CD4-positive, alpha-beta T cell treated with Interleukin-21 for 1 hour (primary cell): Measurements from ENCODE around the gene PSMD5.

Experiments used
- DNase-seq: peaks from one replicate; pipeline ENCODE4 v3.0.0-alpha.2; 2020

PSMD5 gene

DNA sequence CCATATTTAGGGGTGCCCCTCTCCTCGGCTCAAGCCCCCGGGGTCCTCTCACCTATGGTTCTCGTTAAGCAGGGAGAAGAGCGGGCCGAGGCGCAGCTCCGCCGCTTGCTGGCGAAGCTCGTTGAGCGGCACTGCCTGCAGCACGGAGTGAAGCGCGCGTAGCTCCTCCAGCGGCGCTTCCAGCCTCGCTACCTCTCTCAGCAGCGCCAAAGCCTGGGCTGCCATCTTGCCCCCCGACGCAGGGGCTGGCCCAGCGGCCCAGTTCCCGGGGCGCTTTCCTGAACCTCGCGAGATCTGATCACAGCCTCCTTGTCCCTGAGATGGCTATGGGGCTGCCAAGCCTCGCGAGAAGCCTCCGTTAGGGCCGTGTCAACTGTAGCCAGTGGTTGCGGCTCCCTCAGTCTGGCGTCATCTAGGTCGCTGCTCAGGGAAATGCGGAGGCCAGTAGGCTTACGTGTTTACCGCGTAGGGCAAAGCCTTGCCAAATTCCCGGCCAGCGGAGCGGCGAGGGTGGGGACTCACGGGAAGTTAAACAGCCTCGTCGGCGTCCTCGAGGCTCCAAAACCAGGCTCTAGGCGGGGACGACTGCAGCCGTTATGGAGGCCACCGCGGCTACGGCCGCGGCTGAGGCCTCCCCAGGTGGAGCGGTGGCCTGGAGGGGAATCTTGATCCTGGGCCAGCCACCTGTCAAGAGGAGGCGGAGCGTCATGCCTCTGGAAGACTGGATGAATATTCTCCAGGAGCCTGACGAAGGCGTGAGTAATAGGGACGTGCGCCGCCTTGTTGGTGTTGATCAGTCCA is at the start of gene PSMD5:
Gene PSMD5, minus strand, starts transcription at position 238 of the 801 bp plus-strand sequence. Its CDS starts 13 bp downstream, at position 225.
- peak; percentile 99 for DNase-seq

DNA sequence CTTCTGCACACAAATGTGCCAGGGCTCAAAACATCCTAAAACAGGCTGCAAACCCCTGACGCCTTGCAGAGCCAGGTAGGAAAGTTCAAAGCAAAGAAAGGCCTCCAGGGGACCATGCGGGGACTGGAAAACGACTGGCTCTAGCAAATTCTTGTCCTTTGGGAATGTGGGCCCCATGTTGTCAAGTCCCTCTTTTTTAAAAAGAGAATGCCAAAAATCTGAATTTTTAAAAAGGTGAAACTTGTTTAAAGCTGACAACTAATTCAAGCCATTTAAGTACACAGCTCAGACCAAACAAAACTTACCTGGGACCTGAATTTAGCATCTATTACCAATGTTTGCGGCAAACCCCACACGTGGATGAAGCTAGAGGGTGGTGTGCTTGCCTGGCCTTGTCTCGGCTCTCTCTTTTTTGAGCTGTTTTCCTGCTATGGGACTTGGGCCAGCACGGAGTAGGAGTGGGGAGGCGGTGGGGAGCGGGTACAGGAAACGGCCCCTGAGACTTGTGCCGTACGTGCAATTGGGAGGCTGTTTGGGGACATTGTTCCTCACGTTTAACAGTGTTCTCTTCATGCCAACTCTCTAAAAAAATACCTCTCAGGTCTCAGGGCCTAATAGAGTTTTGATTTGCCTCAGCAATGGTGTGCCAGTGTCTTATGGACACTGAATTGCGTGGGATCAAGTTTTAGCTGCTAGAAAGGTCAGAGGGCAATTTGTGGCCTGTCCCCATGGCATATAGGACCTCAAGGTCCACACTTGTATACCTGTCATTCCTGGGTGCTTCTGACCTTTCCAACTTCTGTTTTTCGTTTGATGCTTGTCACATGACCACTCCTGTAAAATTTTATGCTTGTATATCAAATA is 49.4 kb upstream of the PSMD5 start:
- DNase-seq, result peak; percentile 41

DNA sequence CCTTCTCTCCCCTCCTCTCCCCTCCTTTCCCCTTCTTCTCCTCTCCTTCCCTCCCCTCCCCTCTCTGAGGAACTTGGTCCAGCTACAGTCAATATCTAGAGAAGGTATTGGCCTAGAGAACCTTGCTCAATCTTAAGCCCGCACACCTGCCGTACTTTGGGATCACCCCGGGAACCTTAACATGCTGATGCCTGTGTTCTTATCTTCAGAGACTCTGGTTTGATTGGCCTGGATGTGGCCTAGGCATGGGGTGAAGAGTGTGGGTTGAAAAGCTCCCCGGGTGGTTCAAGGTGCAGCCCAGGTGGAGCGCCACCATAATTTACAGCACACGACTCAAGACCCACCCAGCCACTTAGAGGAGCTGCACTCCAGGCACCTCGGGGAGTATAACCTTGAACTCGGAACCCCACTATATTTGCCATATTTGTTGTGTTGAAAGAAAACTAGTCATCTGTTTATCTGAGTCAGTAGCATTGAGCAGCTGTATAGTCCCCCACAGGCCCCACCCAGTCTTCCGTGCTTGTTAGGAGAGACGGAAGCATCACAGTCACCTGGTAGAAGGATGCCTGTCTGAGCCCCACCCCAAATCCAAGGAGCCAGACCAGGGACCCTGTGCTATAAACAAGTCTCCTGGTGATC is 48.6 kb upstream of the PSMD5 start:
- DNase-seq, result peak; percentile 62

DNA sequence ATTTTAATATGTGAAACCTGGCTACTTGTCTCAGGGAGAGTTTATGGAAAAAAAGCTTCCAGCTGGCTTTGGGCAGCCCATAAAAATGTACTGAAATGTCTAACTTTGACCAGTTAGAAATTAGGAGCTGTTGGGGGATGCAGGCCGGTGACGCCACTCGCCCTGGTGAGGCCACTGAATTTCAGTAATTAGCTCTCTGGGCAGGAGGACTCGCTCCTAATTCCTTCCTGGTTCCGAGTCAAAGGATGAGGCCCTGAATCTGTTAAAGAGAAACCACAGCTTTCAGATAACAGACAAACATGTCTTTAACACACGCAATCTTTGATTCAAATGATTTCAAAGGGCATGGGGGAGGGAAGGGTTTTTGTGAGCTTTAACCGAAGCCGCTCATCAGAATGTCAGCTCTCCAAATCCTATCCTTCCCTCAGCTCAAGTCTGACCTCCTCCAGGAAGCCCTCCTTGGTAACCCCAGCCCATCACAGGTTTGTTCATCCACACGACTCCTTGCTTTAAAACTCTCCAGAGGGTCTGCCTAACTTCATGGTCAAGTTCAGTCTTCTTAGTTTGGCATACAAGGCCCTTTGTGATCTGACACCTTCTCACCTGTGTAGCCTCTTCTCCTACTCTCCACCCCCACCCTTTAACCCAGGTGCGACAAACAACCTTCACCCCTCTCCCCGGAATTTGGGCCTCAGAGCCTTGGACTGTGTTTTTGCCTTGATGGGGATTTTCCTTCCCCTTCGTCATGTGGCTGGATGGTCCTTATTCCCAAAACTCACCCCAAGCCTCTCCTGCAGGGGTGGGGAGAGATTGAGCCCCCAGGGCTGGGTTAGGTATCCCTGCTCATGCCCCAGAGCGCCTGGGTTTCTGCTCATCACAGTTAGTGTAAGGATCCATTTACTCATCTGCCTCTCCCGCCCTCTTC is 47.9 kb upstream of the PSMD5 start:
- peak; percentile 73 for DNase-seq

DNA sequence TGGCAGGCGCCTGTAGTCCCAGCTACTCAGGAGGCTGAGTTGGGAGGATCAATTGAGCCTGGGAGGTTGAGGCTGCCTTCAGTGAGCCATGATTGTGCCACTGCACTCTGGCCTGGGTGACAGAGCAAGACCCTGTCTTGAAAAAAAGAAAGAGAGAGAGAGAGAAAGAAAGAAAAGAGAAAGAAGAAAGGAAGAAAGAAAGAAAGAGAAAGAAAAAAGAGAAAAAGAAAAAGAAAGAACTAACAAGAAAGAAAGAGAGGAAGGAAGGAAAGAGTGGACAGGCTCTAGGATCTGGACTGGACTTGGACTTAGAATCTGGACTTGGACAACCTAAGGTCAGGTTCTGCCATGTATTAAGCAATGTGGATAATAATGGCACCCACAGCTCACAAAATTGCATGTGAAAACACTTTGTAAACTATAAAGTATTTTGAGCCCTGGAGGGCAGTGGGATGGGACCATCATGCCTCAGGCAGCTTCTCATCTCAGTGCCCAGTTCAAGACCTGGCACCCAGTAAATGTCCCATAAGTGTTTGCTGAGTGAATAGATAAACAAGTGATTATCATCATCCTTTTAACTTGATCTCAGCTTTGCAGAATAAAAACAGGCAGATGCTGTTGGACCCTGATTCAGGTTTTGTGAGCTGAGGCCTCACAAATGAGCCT is 47.0 kb upstream of the PSMD5 start:
- DNase-seq, result no peak

GRCh38 chr9:120888626-120889025 is 45.9 kb upstream of the PSMD5 start:
- no peak for DNase-seq

- DNase-seq, result no peak
Measured at GRCh38 chr9:120886490-120886967, 43.8 kb upstream of the PSMD5 start.

- DNase-seq, result no peak
Measured at GRCh38 chr9:120885958-120886357, 43.2 kb upstream of the PSMD5 start.

DNA sequence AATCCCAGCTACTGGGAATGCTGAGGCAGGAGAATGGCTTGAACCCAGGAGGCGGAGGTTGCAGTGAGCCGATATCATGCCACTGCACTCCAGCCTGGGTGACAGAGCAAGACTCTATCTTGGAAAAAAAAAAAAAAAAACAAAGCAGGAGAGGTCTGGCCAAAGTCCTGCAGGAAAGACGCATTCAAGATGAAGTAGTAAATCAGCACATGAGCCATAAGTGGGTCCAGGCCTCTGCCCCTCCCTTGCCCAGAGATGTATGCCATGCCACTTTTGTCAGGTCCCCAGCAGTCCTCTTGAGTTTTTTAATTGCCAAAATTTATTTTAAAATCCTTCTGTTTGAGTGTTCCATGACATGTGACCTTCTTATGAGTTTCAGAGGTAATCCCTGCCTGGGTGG is 42.7 kb upstream of the PSMD5 start:
- no peak for DNase-seq

DNA sequence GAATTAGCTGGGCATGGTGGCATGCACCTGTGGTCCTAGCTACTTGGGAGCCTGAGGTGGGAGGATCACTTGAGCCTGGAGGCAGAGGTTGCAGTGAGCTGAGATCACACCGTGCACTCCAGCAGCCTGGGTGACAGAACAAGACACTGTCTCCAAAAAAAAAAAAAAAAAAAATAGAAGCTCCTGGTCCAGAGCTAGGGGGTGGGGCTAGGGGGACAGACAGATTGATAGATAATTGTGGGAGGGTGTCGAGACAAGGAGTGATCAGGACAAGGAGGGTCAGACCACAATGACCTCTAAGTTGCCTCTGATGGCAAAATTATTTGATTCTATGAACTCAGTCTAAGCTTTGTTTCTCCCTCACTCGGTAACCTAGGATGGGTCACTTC is 40.9 kb upstream of the PSMD5 start:
- DNase-seq, result no peak

GRCh38 chr9:120882935-120883607 is 40.3 kb upstream of the PSMD5 start:
- DNase-seq, result peak; percentile 44

- peak; percentile 37 for DNase-seq
Measured at GRCh38 chr9:120879446-120879845, 36.7 kb upstream of the PSMD5 start.

- DNase-seq, result peak; percentile 37
Measured at GRCh38 chr9:120878188-120879130, 35.7 kb upstream of the PSMD5 start.

GRCh38 chr9:120877276-120878034 is 34.7 kb upstream of the PSMD5 start:
- peak; percentile 69 for DNase-seq

DNA sequence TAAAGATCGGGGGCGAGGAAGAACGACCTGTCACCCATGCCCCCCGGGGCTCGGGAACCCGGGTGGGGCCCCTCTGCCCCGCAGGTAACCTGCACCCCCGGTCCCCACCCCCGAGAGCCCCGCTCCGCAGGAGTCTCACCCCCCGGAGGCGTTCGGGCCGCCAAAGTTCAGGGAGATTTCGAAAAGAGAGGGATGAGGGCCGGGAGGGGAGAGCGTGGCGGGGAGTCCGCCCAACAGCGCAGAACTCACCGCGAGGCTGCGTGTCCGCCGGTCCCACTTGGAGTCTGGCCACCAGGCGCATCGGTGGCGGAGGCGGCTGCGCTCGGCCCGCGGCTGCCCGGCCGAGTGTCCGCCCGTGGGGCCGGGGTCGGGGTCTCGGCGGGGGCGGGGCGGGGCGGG is 34.1 kb upstream of the PSMD5 start, which contains the start of gene PHF19:
Gene PHF19, minus strand, starts transcription at position 347 of the 399 bp plus-strand sequence. CDS start 2,447 bp downstream, outside the sequence.
- peak; percentile 37 for DNase-seq

- peak; percentile 89 for DNase-seq
Measured at GRCh38 chr9:120875954-120876841, 33.5 kb upstream of the PSMD5 start.

GRCh38 chr9:120875643-120875953 is 32.9 kb upstream of the PSMD5 start:
- no peak for DNase-seq

- no peak for DNase-seq
Measured at GRCh38 chr9:120875195-120875565, 32.5 kb upstream of the PSMD5 start.
